Gastrocnemius medialis (tissue), 4 donors: Measurements from ENCODE around the gene HMX3. TPM values are rescaled to one million over a fixed set of nuclear protein-coding genes. Genes with fewer than 3 reads are reported as not detected.
A peak's percentile ranks its signal among the peaks of the same experiment; 100 is the strongest.

Source experiments
- ATAC-seq, 2 donors: fragments of 150-250 bp; one replicate each; pipeline ENCODE4 v1.9.1; 2016
- DNase-seq, 2 donors: peaks; one replicate each; pipeline ENCODE4 v3.0.0-alpha.2; 2019
- H3K27ac ChIP-seq, 4 donors: fragments of 200-600 bp; sonication (generic); 1 replicate in 1 of 4; 2 replicates in 3 of 4; pipeline ENCODE4 v1.5.1; 2016 to 2018; ENCODE audit warnings: mild to moderate bottlenecking in 2 of 4, moderate library complexity in 1 of 4
- H3K27me3 ChIP-seq, 3 donors: fragments of 200-600 bp; sonication (generic) in 2 of 3; 1 replicate in 1 of 3; 2 replicates in 2 of 3; pipeline versions ENCODE4 v1.5.1 to v1.6.0; 2016 to 2019; ENCODE audit warnings: mild to moderate bottlenecking in 1 of 3, moderate library complexity in 1 of 3
- H3K36me3 ChIP-seq, 2 donors: fragments of 200-600 bp; sonication (generic) in 1 of 2; one replicate each; pipeline ENCODE4 v1.5.1; 2017 to 2018
- H3K4me1 ChIP-seq, 2 donors: fragments of 200-600 bp; sonication (generic) in 1 of 2; one replicate each; pipeline ENCODE4 v1.5.1; 2016 to 2017; ENCODE audit warnings: mild to moderate bottlenecking in 2 of 2
- H3K4me3 ChIP-seq, 4 donors: fragments of 200-600 bp; sonication (generic) in 3 of 4; 1 replicate in 1 of 4; 2 replicates in 3 of 4; pipeline ENCODE4 v1.5.1; 2016 to 2019; ENCODE audit warnings: mild to moderate bottlenecking in 2 of 4
- H3K9me3 ChIP-seq, 3 donors: fragments of 200-600 bp; sonication (generic) in 2 of 3; 1 replicate in 1 of 3; 2 replicates in 2 of 3; pipeline ENCODE4 v1.5.1; 2016 to 2019
- POLR2A ChIP-seq, 2 donors: fragments of 450-650 bp; IDR thresholded peaks; one replicate each; pipeline ENCODE4 v1.6.1; 2017; ENCODE audit warnings: antibody characterized with exemption in 2 of 2, mild to moderate bottlenecking in 2 of 2, moderate library complexity in 2 of 2
- in situ Hi-C, 4 donors: fragments of 200-750 bp; cut with MboI; loops; one replicate each; pipeline versions ENCODE4 v1.15.0 to v1.8.0; 2017; ENCODE audit warnings: low sequenced_read_pairs in 4 of 4
- intact Hi-C: fragments of 100-400 bp; cut with DNase I; formaldehyde crosslinking; loops from one replicate; pipeline ENCODE4 v1.15.1; 2023; ENCODE audit warnings: low total_unique reads
- total RNA-seq, 4 donors: library from RNA; depleted of rRNA; stranded (reverse); fragments of >200 nt; gene quantifications; one replicate each; pipeline versions ENCODE4 v1.1.0 to v1.2.3, GENCODE V29; 2016
- TF ChIP-seq, protein P1 (sequence below), 5 experiments: fragments of 450-650 bp in 3 of 5; fragments of 200-600 bp in 2 of 5; sonication (generic) in 2 of 5; IDR thresholded peaks in 4 of 5; conservative IDR thresholded peaks in 1 of 5; 1 replicate in 4 of 5; 2 replicates in 1 of 5; pipeline ENCODE4 v1.5.1; 2016 to 2019; ENCODE audit warnings: antibody characterized with exemption in 5 of 5, mild to moderate bottlenecking in 3 of 5, moderate library complexity in 3 of 5

The HMX3 gene
- total RNA-seq, 4 donors from 2014 or later, result not detected

DNA sequence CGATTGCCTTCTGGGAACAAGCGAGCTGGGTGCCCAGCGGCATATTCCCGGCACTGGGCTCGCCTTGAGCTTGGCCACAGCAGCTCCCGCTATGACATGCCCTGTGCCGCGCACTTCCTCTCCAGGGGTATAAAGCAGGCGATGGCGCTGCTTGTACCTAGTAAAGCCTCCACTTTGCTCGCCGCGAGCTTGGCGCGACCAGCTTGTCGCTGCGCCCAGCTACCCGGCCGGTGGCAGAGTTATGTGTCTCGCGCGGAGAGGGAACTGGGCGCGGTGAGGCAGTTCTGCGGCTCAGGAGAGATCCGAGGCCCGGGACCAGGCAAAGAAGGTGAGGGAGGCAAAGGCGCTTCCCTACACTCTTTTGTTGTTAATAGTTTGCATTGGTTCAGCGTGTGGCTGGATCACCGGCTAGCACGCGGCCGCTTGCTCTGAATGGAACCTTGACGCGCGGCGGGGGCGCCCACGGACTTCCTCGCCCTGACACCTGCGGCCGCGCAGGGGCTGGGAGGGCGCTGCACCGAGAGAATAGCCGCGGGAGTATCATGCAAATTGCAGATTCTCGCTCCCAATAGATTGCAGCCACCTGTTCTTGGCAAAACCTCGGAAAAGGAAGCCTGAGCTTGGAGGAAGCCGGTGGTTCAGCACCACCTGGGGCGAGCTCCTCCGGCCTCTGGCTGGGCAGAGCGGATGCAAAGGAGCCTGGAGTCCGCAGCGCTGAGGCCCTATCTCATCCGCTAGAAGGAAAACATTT lies 15.4 kb downstream of the HMX3 start:
- DNase-seq (no peak), ATAC-seq (no peak)
- Histone ChIP-seq H3K9me3 (no peaks in the 10 kb centered on the region), H3K4me1 (peaks cover 25 to 44% of the 10 kb centered on the region in 2 donors), H3K27me3 (peaks cover 70 to 74% (median 73%) of the 10 kb centered on the region in 3 donors), H3K27ac (no peak overlapping the region), H3K36me3 (no peaks in the 10 kb centered on the region), H3K4me3 (peak overlapping the region in 3 of 4 donors; percentile 27 to 49 (median 30))
- in situ Hi-C loops (loop anchor here in 2 of 4 donors (10.0 to 25.0 kb wide), 3 partner anchors 136 to 189 kb away; partner anchors contain the start of genes C10orf88 (in 1 of the 2) and PSTK (in 1 of the 2)), intact Hi-C loops (loop anchor here (5.0 kb wide), 1 partner anchor 199 kb away; the partner anchor contains the start of gene C10orf88)
- TF ChIP-seq, protein P1, sequence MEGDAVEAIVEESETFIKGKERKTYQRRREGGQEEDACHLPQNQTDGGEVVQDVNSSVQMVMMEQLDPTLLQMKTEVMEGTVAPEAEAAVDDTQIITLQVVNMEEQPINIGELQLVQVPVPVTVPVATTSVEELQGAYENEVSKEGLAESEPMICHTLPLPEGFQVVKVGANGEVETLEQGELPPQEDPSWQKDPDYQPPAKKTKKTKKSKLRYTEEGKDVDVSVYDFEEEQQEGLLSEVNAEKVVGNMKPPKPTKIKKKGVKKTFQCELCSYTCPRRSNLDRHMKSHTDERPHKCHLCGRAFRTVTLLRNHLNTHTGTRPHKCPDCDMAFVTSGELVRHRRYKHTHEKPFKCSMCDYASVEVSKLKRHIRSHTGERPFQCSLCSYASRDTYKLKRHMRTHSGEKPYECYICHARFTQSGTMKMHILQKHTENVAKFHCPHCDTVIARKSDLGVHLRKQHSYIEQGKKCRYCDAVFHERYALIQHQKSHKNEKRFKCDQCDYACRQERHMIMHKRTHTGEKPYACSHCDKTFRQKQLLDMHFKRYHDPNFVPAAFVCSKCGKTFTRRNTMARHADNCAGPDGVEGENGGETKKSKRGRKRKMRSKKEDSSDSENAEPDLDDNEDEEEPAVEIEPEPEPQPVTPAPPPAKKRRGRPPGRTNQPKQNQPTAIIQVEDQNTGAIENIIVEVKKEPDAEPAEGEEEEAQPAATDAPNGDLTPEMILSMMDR (IDR thresholded peaks at IDR 0.05 in 4 of 5, conservative IDR thresholded peaks at IDR 0.05 in 1 of 5), result no peak
- TF ChIP-seq POLR2A (IDR thresholded peaks at IDR 0.05), result no peak

DNA sequence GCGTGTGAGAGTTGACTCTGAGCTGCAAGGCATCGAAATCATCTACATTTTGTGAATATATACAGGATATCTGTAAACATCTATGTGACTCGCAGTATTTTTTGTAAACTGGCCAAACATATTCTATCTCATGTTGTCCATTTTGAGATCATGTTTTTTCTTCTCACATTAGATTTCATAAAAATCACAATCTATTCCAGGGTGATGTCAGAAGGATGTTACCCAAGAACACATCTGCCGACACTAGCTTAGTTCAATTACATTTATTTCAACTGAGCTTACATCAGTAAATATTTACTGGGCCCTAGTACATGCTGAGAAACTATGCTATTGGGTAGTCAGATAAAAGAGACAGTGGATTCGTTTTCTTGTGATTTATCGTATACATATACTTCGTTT lies 16.0 kb downstream of the HMX3 start:
- TF ChIP-seq, protein P1 (IDR thresholded peaks at IDR 0.05 in 4 of 5, conservative IDR thresholded peaks at IDR 0.05 in 1 of 5), result no peak
- TF ChIP-seq POLR2A (IDR thresholded peaks at IDR 0.05), result no peak
- intact Hi-C loops, result loop anchor here (2.0 to 5.0 kb wide), 2 partner anchors 19 to 199 kb away; partner anchors contain the start of gene C10orf88
- no peak for DNase-seq
- Histone ChIP-seq H3K27me3 (peaks cover 65 to 68% (median 67%) of the 10 kb centered on the region in 3 donors), H3K36me3 (peaks cover 0 to 4% of the 10 kb centered on the region in 2 donors), H3K27ac (no peak overlapping the region), H3K4me3 (peak overlapping the region in 1 of 4 donors; percentile 49), H3K9me3 (no peaks in the 10 kb centered on the region), H3K4me1 (peaks cover 25 to 42% of the 10 kb centered on the region in 2 donors)
- in situ Hi-C loops, result loop anchor here in 2 of 4 donors (10.0 to 25.0 kb wide), 3 partner anchors 137 to 189 kb away; partner anchors contain the start of genes C10orf88 (in 1 of the 2) and PSTK (in 1 of the 2)
- ATAC-seq, result no peak

DNA sequence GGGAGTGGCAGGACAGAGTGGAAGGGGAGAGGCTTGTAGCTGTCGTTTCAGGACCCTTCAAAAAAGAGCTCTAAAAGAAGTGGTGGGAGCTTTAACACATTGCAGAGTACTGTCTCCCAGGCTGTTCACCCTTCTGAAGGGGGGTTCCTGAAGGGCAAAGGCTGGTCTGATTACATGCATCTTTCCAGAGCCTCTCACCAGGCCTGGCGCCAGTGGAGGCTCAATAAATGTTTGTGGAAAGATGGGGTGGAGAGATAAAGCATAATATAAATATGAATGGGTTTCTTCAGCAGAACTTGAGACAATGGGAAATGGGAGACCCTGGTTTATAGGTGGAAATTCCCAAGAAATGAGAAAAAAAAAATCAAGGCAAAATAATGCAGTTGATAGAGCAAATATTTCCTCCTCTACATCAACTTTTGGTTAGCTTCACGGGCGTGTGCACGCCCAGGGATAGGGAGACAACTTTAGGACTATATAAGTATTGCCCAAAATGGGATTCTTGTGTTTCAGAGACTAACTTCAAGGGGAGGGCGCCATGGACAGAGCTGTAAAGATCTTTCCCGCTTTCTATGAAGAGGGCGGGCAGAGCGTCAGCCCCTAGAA lies 17.8 kb downstream of the HMX3 start:
- Histone ChIP-seq H3K4me3 (peak overlapping the region in 3 of 4 donors; percentile 2 to 88 (median 16)), H3K4me1 (peaks cover 32 to 34% of the 10 kb centered on the region in 2 donors)

DNA sequence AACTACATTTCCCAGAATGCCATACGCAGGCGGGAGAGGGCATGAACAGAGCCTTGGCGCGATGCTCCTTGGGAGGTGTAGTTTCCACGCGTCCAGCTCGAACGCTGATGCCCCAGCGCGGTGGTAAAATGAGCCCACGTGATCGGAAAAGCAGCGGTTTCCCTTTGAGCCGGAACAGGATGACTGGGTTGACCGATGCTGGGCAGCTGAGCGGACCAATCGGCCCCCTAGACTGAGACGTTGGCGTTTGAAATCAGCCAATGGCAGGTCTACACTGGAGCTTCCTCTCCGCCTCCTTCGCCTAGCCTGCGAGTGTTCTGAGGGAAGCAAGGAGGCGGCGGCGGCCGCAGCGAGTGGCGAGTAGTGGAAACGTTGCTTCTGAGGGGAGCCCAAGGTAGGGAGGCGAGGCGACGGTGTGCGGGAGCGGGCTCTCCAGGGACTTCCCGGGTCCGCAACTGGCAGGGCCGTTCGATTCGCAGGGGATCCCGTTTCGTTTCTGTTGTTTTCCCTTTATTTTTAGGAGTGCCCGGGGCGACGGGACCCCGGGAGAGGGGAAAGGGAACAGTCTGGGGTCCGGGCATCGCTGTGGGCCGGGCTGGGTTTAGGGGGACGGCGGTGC lies 18.4 kb downstream of the HMX3 start, which contains the start of gene BUB3:
Gene BUB3, plus strand, starts transcription at position 311 of the 619 bp plus-strand sequence. CDS start 516 bp downstream, outside the sequence.
- H3K27me3 ChIP-seq, result peaks cover 40 to 44% (median 42%) of the 10 kb centered on the region in 3 donors
- TF ChIP-seq, protein P1 (IDR thresholded peaks at IDR 0.05 in 4 of 5, conservative IDR thresholded peaks at IDR 0.05 in 1 of 5), result peak in 3 of 5 experiments; percentile 32 to 53 (median 40)
- peak; percentile 72 to 76 for TF ChIP-seq POLR2A (IDR thresholded peaks at IDR 0.05)
- ATAC-seq, result peak; percentile 99
- in situ Hi-C loops (loop anchor here in 2 of 4 donors (10.0 to 25.0 kb wide), 3 partner anchors 139 to 192 kb away; partner anchors contain the start of genes C10orf88 (in 1 of the 2) and PSTK (in 1 of the 2)), intact Hi-C loops (loop anchor here (1.0 to 5.0 kb wide), 4 partner anchors 146 to 779 kb away; partner anchors contain the start of genes C10orf88, IKZF5, PLEKHA1 and PSTK)
- H3K36me3 ChIP-seq, result peaks cover 0 to 23% of the 10 kb centered on the region in 2 donors
- peaks cover 32 to 34% of the 10 kb centered on the region in 2 donors for H3K4me1 ChIP-seq
- no peaks in the 10 kb centered on the region for H3K9me3 ChIP-seq
- peak within 1 kb of the TSS; percentile 68 to 99 (median 90) for H3K4me3 ChIP-seq
- peak; percentile 98 to 99 for DNase-seq
- H3K27ac ChIP-seq, result peak within 1 kb of the TSS; percentile 81 to 90 (median 86)

More for the DNA sequence above, 17.8 kb downstream of the HMX3 start:
- DNase-seq (no peak), ATAC-seq (no peak)
- peaks cover 46 to 50% (median 48%) of the 10 kb centered on the region in 3 donors for H3K27me3 ChIP-seq
- in situ Hi-C loops (loop anchor here in 2 of 4 donors (10.0 to 25.0 kb wide), 3 partner anchors 139 to 191 kb away; partner anchors contain the start of genes C10orf88 (in 1 of the 2) and PSTK (in 1 of the 2)), intact Hi-C loops (loop anchor here (1.0 to 5.0 kb wide), 5 partner anchors 21 to 779 kb away; partner anchors contain the start of genes C10orf88, IKZF5, PLEKHA1 and PSTK)
- no peak for TF ChIP-seq POLR2A (IDR thresholded peaks at IDR 0.05)
- peaks cover 0 to 23% of the 10 kb centered on the region in 2 donors for H3K36me3 ChIP-seq
- no peaks in the 10 kb centered on the region for H3K9me3 ChIP-seq
- no peak overlapping the region for H3K27ac ChIP-seq
